Mesenchymal stem cell (in vitro differentiated cells and primary cell): ENCODE measurements around the gene PHKB.
"Not testable (repeated sequence)": the region's sequence is repeated elsewhere in the genome, so short reads cannot be mapped to it uniquely, and the experiment has no call there.

Source experiments
- DNase-seq: peaks from one replicate; pipeline ENCODE4 v3.0.0-alpha.2; 2013
- H2AFZ ChIP-seq: one replicate; pipeline ENCODE4 v1.6.1; 2013; ENCODE audit warnings: low read depth, mild to moderate bottlenecking, control low read depth, inconsistent platforms, low read length, moderate library complexity
- H2AK5ac ChIP-seq: 2 replicates; pipeline ENCODE4 v1.6.1; 2013; ENCODE audit warnings: low read length, moderate library complexity, mild to moderate bottlenecking, inconsistent platforms; ENCODE audit not compliant: severe bottlenecking
- H2BK120ac ChIP-seq: one replicate; pipeline ENCODE4 v1.6.1; 2013; ENCODE audit warnings: low read depth, mild to moderate bottlenecking, inconsistent platforms, low read length, moderate library complexity
- H2BK12ac ChIP-seq, 2 experiments: one replicate each; pipeline ENCODE4 v1.6.1; 2013; ENCODE audit warnings: inconsistent platforms in 2 of 2, low read length in 2 of 2, mild to moderate bottlenecking in 2 of 2, moderate library complexity in 2 of 2, control low read depth in 1 of 2
- H2BK15ac ChIP-seq: one replicate; pipeline ENCODE4 v1.6.1; 2013; ENCODE audit warnings: mild to moderate bottlenecking, low read depth, inconsistent platforms; ENCODE audit not compliant: poor library complexity, severe bottlenecking
- H2BK5ac ChIP-seq: 2 replicates; pipeline ENCODE4 v1.6.1; 2013; ENCODE audit warnings: low read depth, mild to moderate bottlenecking, low read length, control low read depth, inconsistent platforms; ENCODE audit not compliant: poor library complexity, severe bottlenecking
- H3K14ac ChIP-seq, 2 experiments: one replicate each; pipeline ENCODE4 v1.6.1; 2013; ENCODE audit warnings: inconsistent platforms in 2 of 2, low read length in 2 of 2, control low read depth in 1 of 2, mild to moderate bottlenecking in 1 of 2, moderate library complexity in 1 of 2
- H3K18ac ChIP-seq, 2 experiments: one replicate each; pipeline ENCODE4 v1.6.1; 2013; ENCODE audit warnings: inconsistent platforms in 2 of 2, low read length in 2 of 2, control low read depth in 1 of 2, low read depth in 1 of 2, mild to moderate bottlenecking in 1 of 2
- H3K23ac ChIP-seq, 2 experiments: one replicate each; pipeline ENCODE4 v1.6.1; 2013; ENCODE audit warnings: inconsistent platforms in 2 of 2, low read length in 2 of 2, mild to moderate bottlenecking in 2 of 2, moderate library complexity in 2 of 2, control low read depth in 1 of 2
- H3K27ac ChIP-seq: 2 replicates; pipeline ENCODE4 v1.5.1; 2013; ENCODE audit warnings: mild to moderate bottlenecking, moderate library complexity, low read length, control low read depth, inconsistent platforms; ENCODE audit not compliant: poor library complexity, severe bottlenecking
- H3K27me3 ChIP-seq, 2 experiments: 2 replicates each; pipeline versions ENCODE4 v1.6.1 to v1.7.0; 2013; ENCODE audit warnings: low read length in 2 of 2, mild to moderate bottlenecking in 2 of 2, moderate library complexity in 2 of 2, control low read depth in 1 of 2, inconsistent platforms in 1 of 2; ENCODE audit not compliant: control insufficient read depth in 1 of 2, insufficient read depth in 1 of 2
- H3K36me3 ChIP-seq, 2 experiments: 2 replicates each; pipeline versions ENCODE4 v1.6.1 to v1.7.0; 2013; ENCODE audit warnings: low read length in 2 of 2, control low read depth in 1 of 2, inconsistent platforms in 1 of 2, low read depth in 1 of 2, mild to moderate bottlenecking in 1 of 2; ENCODE audit not compliant: insufficient read depth in 2 of 2, control insufficient read depth in 1 of 2
- H3K4ac ChIP-seq, 2 experiments: one replicate each; pipeline ENCODE4 v1.6.1; 2013; ENCODE audit warnings: inconsistent platforms in 2 of 2, low read length in 2 of 2, mild to moderate bottlenecking in 2 of 2, moderate library complexity in 2 of 2, control low read depth in 1 of 2, low read depth in 1 of 2
- H3K4me1 ChIP-seq: 2 replicates; pipeline ENCODE4 v1.6.1; 2013; ENCODE audit warnings: low read depth, low read length, control low read depth; ENCODE audit not compliant: control insufficient read depth, insufficient read depth
- H3K4me2 ChIP-seq: 2 replicates; pipeline ENCODE4 v1.6.1; 2013; ENCODE audit warnings: low read length, mild to moderate bottlenecking, inconsistent platforms; ENCODE audit not compliant: poor library complexity, severe bottlenecking
- H3K4me3 ChIP-seq, 2 experiments: 2 replicates each; pipeline versions ENCODE4 v1.5.1 to v1.7.0; 2013; ENCODE audit warnings: low read length in 2 of 2, mild to moderate bottlenecking in 2 of 2, control low read depth in 1 of 2, low read depth in 1 of 2; ENCODE audit not compliant: insufficient read depth in 1 of 2
- H3K79me1 ChIP-seq: replicated peaks from 2 replicates; pipeline ENCODE4 v1.6.1; 2013; ENCODE audit warnings: mild to moderate bottlenecking, control low read depth, low read length, inconsistent platforms; ENCODE audit not compliant: poor library complexity, severe bottlenecking
- H3K9ac ChIP-seq: 2 replicates; pipeline ENCODE4 v1.7.0; 2013; ENCODE audit warnings: mild to moderate bottlenecking, low read length, moderate library complexity
- H3K9me3 ChIP-seq: 2 replicates; pipeline ENCODE4 v1.7.0; 2013; ENCODE audit warnings: mild to moderate bottlenecking, low read length; ENCODE audit not compliant: control insufficient read depth
- H4K8ac ChIP-seq: one replicate; pipeline ENCODE4 v1.6.1; 2013; ENCODE audit warnings: inconsistent platforms, mild to moderate bottlenecking, low read length, moderate library complexity
- H4K91ac ChIP-seq: one replicate; pipeline ENCODE4 v1.6.1; 2013; ENCODE audit warnings: mild to moderate bottlenecking, low read length, inconsistent platforms
- WGBS: methylation state at CpG from one replicate; pipeline ENCODE4 v1.1.7; 2013; ENCODE audit warnings: mixed read lengths; 5-methylcytosine and 5-hydroxymethylcytosine counted together

The PHKB gene

GRCh38 chr16:47469227-47469626, 8.1 kb downstream of the PHKB start:
- peaks cover 24% of the 10 kb centered on the region for H3K79me1 ChIP-seq
- no peak overlapping the region for H2AFZ ChIP-seq
- no peak overlapping the region for H2BK12ac ChIP-seq
- no peak overlapping the region for H3K4me3 ChIP-seq
- no peak overlapping the region for H3K27ac ChIP-seq
- no peak overlapping the region for H3K4ac ChIP-seq
- H2BK15ac ChIP-seq, result no peak overlapping the region
- no peak overlapping the region for H3K23ac ChIP-seq
- H3K18ac ChIP-seq, result no peak overlapping the region
- H3K9ac ChIP-seq, result no peak overlapping the region
- no peaks in the 10 kb centered on the region for H3K27me3 ChIP-seq
- no peaks in the 10 kb centered on the region for H3K4me1 ChIP-seq
- no peak overlapping the region for H4K91ac ChIP-seq
- DNase-seq, result no peak
- no CpG with 5 or more reads among the region's 1 CpG for WGBS
- H3K4me2 ChIP-seq, result no peak overlapping the region
- H3K14ac ChIP-seq, result no peak overlapping the region
- H3K9me3 ChIP-seq, result no peaks in the 10 kb centered on the region
- H2AK5ac ChIP-seq, result no peak overlapping the region
- no peak overlapping the region for H4K8ac ChIP-seq
- no peak overlapping the region for H2BK120ac ChIP-seq
- no peak overlapping the region for H2BK5ac ChIP-seq
- H3K36me3 ChIP-seq, result peaks cover 0 to 3% of the 10 kb centered on the region in 2 experiments

- Histone ChIP-seq H3K27ac (no peak overlapping the region), H3K4me3 (no peak overlapping the region), H4K91ac (no peak overlapping the region), H3K14ac (no peak overlapping the region), H2AFZ (no peak overlapping the region), H3K36me3 (no peaks in the 10 kb centered on the region), H3K4me1 (no peaks in the 10 kb centered on the region), H2AK5ac (no peak overlapping the region), H4K8ac (no peak overlapping the region), H2BK5ac (no peak overlapping the region), H3K18ac (peak overlapping the region; percentile 12 to 48), H3K27me3 (no peaks in the 10 kb centered on the region), H3K9me3 (no peaks in the 10 kb centered on the region), H2BK12ac (peak overlapping the region in 1 of 2 experiments; percentile 54), H3K9ac (no peak overlapping the region), H2BK15ac (no peak overlapping the region), H3K79me1 (peaks cover 21% of the 10 kb centered on the region), H2BK120ac (no peak overlapping the region), H3K4me2 (no peak overlapping the region), H3K23ac (no peak overlapping the region), H3K4ac (peak overlapping the region; percentile 15 to 35)
- 94% methylated on average over 3 of the region's 7 CpGs for WGBS
- DNase-seq, result no peak
These were observed 9.1 kb downstream of the PHKB start for GRCh38 chr16:47470211-47470610.

- WGBS, result 23% methylated on average over 1 of the region's 1 CpG
- H3K27me3 ChIP-seq, result no peaks in the 10 kb centered on the region
- no peak overlapping the region for H2BK12ac ChIP-seq
- no peak overlapping the region for H2BK15ac ChIP-seq
- H3K9me3 ChIP-seq, result no peaks in the 10 kb centered on the region
- H3K18ac ChIP-seq, result peak overlapping the region in 1 of 2 experiments; percentile 75
- H3K79me1 ChIP-seq, result peaks cover 21% of the 10 kb centered on the region
- H2AFZ ChIP-seq, result no peak overlapping the region
- H2BK5ac ChIP-seq, result no peak overlapping the region
- no peaks in the 10 kb centered on the region for H3K36me3 ChIP-seq
- H3K4me3 ChIP-seq, result no peak overlapping the region
- no peak overlapping the region for H3K4ac ChIP-seq
- H3K9ac ChIP-seq, result no peak overlapping the region
- no peak overlapping the region for H3K27ac ChIP-seq
- no peak overlapping the region for H3K4me2 ChIP-seq
- H4K8ac ChIP-seq, result no peak overlapping the region
- no peak overlapping the region for H4K91ac ChIP-seq
- H3K23ac ChIP-seq, result no peak overlapping the region
- no peak overlapping the region for H2BK120ac ChIP-seq
- no peaks in the 10 kb centered on the region for H3K4me1 ChIP-seq
- peak; percentile 45 for DNase-seq
- no peak overlapping the region for H3K14ac ChIP-seq
- H2AK5ac ChIP-seq, result no peak overlapping the region
These were observed 9.7 kb downstream of the PHKB start for GRCh38 chr16:47470810-47471209.

- H2BK12ac ChIP-seq, H3K27me3 ChIP-seq, H4K91ac ChIP-seq, H3K14ac ChIP-seq, H3K9ac ChIP-seq, H2BK5ac ChIP-seq, H2AFZ ChIP-seq, H3K4ac ChIP-seq, H3K36me3 ChIP-seq, H4K8ac ChIP-seq, H3K4me1 ChIP-seq, H3K4me2 ChIP-seq, H2BK15ac ChIP-seq, H3K4me3 ChIP-seq, H3K23ac ChIP-seq, H2AK5ac ChIP-seq, DNase-seq, H3K27ac ChIP-seq, H3K18ac ChIP-seq, H3K9me3 ChIP-seq, H2BK120ac ChIP-seq: not testable (repeated sequence)
- 100% methylated on average over 1 of the region's 2 CpGs for WGBS
- peaks cover 21% of the 10 kb centered on the region for H3K79me1 ChIP-seq
These were observed 11.9 kb downstream of the PHKB start for GRCh38 chr16:47473004-47473403.
